NCI-H82 (cell line): ENCODE results near the gene VTI1A.

Experiments used
- DNase-seq: peaks from one replicate; lab custom pipeline; 2025; lab: John Stamatoyannopoulos, UW

Gene VTI1A

GRCh38 chr10:112758961-112759360 is 311.9 kb downstream of the VTI1A start:
- DNase-seq, result no peak

GRCh38 chr10:112759496-112759895 is 312.5 kb downstream of the VTI1A start:
- no peak for DNase-seq

GRCh38 chr10:112761256-112761655 is 314.2 kb downstream of the VTI1A start:
- peak; percentile 47 for DNase-seq

- DNase-seq, result no peak
These were observed 317.0 kb downstream of the VTI1A start for GRCh38 chr10:112763916-112764520.

GRCh38 chr10:112765717-112766235 is 318.8 kb downstream of the VTI1A start:
- no peak for DNase-seq

GRCh38 chr10:112766636-112767035 is 319.6 kb downstream of the VTI1A start:
- DNase-seq, result no peak

GRCh38 chr10:112767156-112767555 is 320.1 kb downstream of the VTI1A start:
- no peak for DNase-seq

GRCh38 chr10:112768121-112768520 is 321.1 kb downstream of the VTI1A start:
- no peak for DNase-seq

- DNase-seq, result no peak
These were observed 322.1 kb downstream of the VTI1A start for GRCh38 chr10:112769081-112769480.

GRCh38 chr10:112769611-112770370 is 322.8 kb downstream of the VTI1A start:
- DNase-seq, result no peak

- DNase-seq, result no peak
These were observed 324.7 kb downstream of the VTI1A start for GRCh38 chr10:112771733-112772132.

GRCh38 chr10:112773783-112774182 is 326.8 kb downstream of the VTI1A start:
- no peak for DNase-seq

GRCh38 chr10:112774210-112774609 is 327.2 kb downstream of the VTI1A start:
- DNase-seq, result no peak

GRCh38 chr10:112774798-112775197 is 327.8 kb downstream of the VTI1A start:
- DNase-seq, result peak; percentile 21

- no peak for DNase-seq
These were observed 328.4 kb downstream of the VTI1A start for GRCh38 chr10:112775381-112775780.

- DNase-seq, result peak; percentile 89
These were observed 329.1 kb downstream of the VTI1A start for GRCh38 chr10:112775892-112776674.

GRCh38 chr10:112778579-112778978 is 331.6 kb downstream of the VTI1A start:
- no peak for DNase-seq

- DNase-seq, result no peak
These were observed 332.2 kb downstream of the VTI1A start for GRCh38 chr10:112779025-112779770.

GRCh38 chr10:112782200-112782907 is 335.3 kb downstream of the VTI1A start:
- DNase-seq, result no peak

GRCh38 chr10:112783351-112784021 is 336.5 kb downstream of the VTI1A start:
- peak; percentile 23 for DNase-seq

- peak; percentile 26 for DNase-seq
These were observed 337.0 kb downstream of the VTI1A start for GRCh38 chr10:112784022-112784461.
